Tibial nerve (tissue), 4 donors: ENCODE measurements around the gene GET3.

Experiments used
- CTCF ChIP-seq, 5 experiments: fragments of 200-600 bp in 3 of 5; fragments of 450-650 bp in 2 of 5; sonication (generic) in 3 of 5; IDR thresholded peaks; one replicate each; pipeline ENCODE4 v1.5.1; 2016 to 2019; ENCODE audit warnings: antibody characterized with exemption in 5 of 5, mild to moderate bottlenecking in 3 of 5, moderate library complexity in 2 of 5
- EP300 ChIP-seq, 2 donors: sonication (generic); formaldehyde crosslinking; IDR thresholded peaks; one replicate each; pipeline ENCODE4 v1.6.1; 2017; ENCODE audit warnings: antibody characterized with exemption in 2 of 2, mild to moderate bottlenecking in 1 of 2
- POLR2A ChIP-seq, 2 donors: fragments of 450-650 bp; IDR thresholded peaks; one replicate each; pipeline ENCODE4 v1.6.1; 2017; ENCODE audit warnings: antibody characterized with exemption in 2 of 2, mild to moderate bottlenecking in 2 of 2, moderate library complexity in 2 of 2

GRCh38 chr19:12767666-12768065 is 30.4 kb downstream of the GET3 start:
- TF ChIP-seq CTCF (IDR thresholded peaks at IDR 0.05) (no peak), POLR2A (IDR thresholded peaks at IDR 0.05) (no peak), EP300 (IDR thresholded peaks at IDR 0.05) (no peak)
